ENCODE data around the gene DOK6.

DNA sequence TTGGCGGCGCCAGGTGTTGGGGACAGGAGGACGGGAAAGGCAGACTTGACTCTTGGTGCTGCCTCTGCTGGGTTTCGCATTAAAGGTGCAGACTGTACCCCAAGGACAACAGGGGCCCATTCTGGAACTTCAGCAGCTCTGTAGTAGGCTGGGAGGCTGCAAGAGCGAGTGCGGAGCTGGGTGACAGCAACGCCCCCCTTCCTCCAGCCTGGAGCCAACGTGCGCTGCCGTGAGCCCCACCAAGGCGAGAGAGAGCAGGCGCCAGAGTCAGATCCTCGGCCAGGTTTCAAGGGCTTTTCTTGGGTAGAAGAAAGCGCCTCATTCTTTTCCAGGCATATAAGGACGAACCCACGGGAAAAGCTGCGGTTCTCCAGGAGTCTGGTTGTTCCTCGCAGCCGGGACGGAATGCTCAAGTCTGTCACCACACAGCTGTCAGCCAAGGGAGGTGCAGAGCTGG lies 1.9 kb downstream of the DOK6 start:
- TF ChIP-seq CHD4 (IDR thresholded peaks at IDR 0.05) (no peak), FOS (IDR thresholded peaks at IDR 0.05; ENCODE audit: borderline replicate concordance, extremely low read depth, insufficient read length) (no peak), TCF12 (IDR thresholded peaks at IDR 0.05; ENCODE audit: low read depth, low read length) (no peak), BCL3 (IDR thresholded peaks at IDR 0.05; ENCODE audit: borderline replicate concordance, insufficient read depth, low read depth, low read length, poor library complexity, severe bottlenecking) (no peak), SUZ12 (IDR thresholded peaks at IDR 0.05; ENCODE audit: unreplicated experiment) (no peak), ASH2L (IDR thresholded peaks at IDR 0.05; ENCODE audit: borderline replicate concordance, low read depth) (no peak), POLR2AphosphoS2 (IDR thresholded peaks at IDR 0.05; ENCODE audit: low read depth, low read length) (no peak), CEBPB (IDR thresholded peaks at IDR 0.05; ENCODE audit: borderline replicate concordance in 1 of 2, low read depth in 2 of 2, low read length in 2 of 2) (no peak), POLR2AphosphoS5 (IDR thresholded peaks at IDR 0.05; ENCODE audit: low read length) (no peak), EZH2 (IDR thresholded peaks at IDR 0.05; ENCODE audit: borderline replicate concordance, control insufficient read depth, low read depth, low read length) (no peak), DPF2 (IDR thresholded peaks at IDR 0.05) (no peak), KDM1A (IDR thresholded peaks at IDR 0.05; ENCODE audit: borderline replicate concordance) (no peak)
- TF ChIP-seq, protein P1, sequence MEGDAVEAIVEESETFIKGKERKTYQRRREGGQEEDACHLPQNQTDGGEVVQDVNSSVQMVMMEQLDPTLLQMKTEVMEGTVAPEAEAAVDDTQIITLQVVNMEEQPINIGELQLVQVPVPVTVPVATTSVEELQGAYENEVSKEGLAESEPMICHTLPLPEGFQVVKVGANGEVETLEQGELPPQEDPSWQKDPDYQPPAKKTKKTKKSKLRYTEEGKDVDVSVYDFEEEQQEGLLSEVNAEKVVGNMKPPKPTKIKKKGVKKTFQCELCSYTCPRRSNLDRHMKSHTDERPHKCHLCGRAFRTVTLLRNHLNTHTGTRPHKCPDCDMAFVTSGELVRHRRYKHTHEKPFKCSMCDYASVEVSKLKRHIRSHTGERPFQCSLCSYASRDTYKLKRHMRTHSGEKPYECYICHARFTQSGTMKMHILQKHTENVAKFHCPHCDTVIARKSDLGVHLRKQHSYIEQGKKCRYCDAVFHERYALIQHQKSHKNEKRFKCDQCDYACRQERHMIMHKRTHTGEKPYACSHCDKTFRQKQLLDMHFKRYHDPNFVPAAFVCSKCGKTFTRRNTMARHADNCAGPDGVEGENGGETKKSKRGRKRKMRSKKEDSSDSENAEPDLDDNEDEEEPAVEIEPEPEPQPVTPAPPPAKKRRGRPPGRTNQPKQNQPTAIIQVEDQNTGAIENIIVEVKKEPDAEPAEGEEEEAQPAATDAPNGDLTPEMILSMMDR (IDR thresholded peaks at IDR 0.05 in 2 of 3, conservative IDR thresholded peaks at IDR 0.05 in 1 of 3; ENCODE audit: control insufficient read depth in 2 of 3, extremely low read depth in 1 of 3, insufficient read depth in 1 of 3, low read depth in 3 of 3, low read length in 3 of 3): no peak
- TF ChIP-seq, protein P2, sequence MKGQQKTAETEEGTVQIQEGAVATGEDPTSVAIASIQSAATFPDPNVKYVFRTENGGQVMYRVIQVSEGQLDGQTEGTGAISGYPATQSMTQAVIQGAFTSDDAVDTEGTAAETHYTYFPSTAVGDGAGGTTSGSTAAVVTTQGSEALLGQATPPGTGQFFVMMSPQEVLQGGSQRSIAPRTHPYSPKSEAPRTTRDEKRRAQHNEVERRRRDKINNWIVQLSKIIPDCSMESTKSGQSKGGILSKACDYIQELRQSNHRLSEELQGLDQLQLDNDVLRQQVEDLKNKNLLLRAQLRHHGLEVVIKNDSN (IDR thresholded peaks at IDR 0.05; ENCODE audit: borderline replicate concordance, extremely low read length, insufficient read depth, low read depth, low read length): no peak
